HL-60 (cell line): Measurements from ENCODE around the gene NAV2.

Source experiments
- DNase-seq, 2 experiments: peaks; one replicate each; pipeline ENCODE4 v3.0.0-alpha.2; 2010 to 2020; ENCODE audit warnings: low read depth in 1 of 2, low spot score in 1 of 2
- H3K27ac ChIP-seq: fragments of 250-450 bp; sonication (Bioruptor Pico); replicated peaks from 2 replicates; pipeline ENCODE4 v1.5.1; 2020; ENCODE audit warnings: mild to moderate bottlenecking, moderate library complexity
- H3K27me3 ChIP-seq: fragments of 250-450 bp; sonication (Bioruptor Pico); 2 replicates; pipeline ENCODE4 v1.5.1; 2021; ENCODE audit warnings: mild to moderate bottlenecking, moderate library complexity; ENCODE audit not compliant: insufficient read depth, poor library complexity, severe bottlenecking
- H3K4me3 ChIP-seq: replicated peaks from 2 replicates; pipeline ENCODE4 v1.5.1; 2011; ENCODE audit warnings: mild to moderate bottlenecking, control low read depth, low read length; ENCODE audit not compliant: insufficient read depth
- CTCF ChIP-seq: IDR thresholded peaks from one replicate; pipeline ENCODE4 v1.5.1; 2011; ENCODE audit warnings: low read length, control low read depth, inconsistent platforms; ENCODE audit not compliant: insufficient read depth
- GABPA ChIP-seq: IDR thresholded peaks from 2 replicates; pipeline ENCODE4 v1.6.1; 2012; ENCODE audit warnings: low read depth
- POLR2AphosphoS5 ChIP-seq: IDR thresholded peaks from 2 replicates; pipeline ENCODE4 v1.6.1; 2012; ENCODE audit warnings: low read depth
- REST ChIP-seq: IDR thresholded peaks from 2 replicates; pipeline ENCODE4 v1.6.1; 2012; ENCODE audit warnings: low read depth; ENCODE audit not compliant: insufficient replicate concordance
- SPI1 ChIP-seq: IDR thresholded peaks from 2 replicates; pipeline ENCODE4 v1.6.1; 2012; ENCODE audit warnings: low read depth, mild to moderate bottlenecking, borderline replicate concordance

Gene NAV2

GRCh38 chr11:20017320-20017719 lies 304.7 kb downstream of the NAV2 start:
- no peak for DNase-seq
- no peak overlapping the region for H3K4me3 ChIP-seq

GRCh38 chr11:20020198-20020597 lies 307.6 kb downstream of the NAV2 start:
- TF ChIP-seq REST (no peak), SPI1 (no peak), POLR2AphosphoS5 (no peak), GABPA (no peak), CTCF (no peak)

More at GRCh38 chr11:20017320-20017719, 304.7 kb downstream of the NAV2 start:
- Histone ChIP-seq H3K27me3 (no peaks in the 10 kb centered on the region), H3K27ac (no peak overlapping the region)
- TF ChIP-seq POLR2AphosphoS5, result no peak

GRCh38 chr11:20020716-20021115 lies 308.1 kb downstream of the NAV2 start:
- DNase-seq, result no peak
- Histone ChIP-seq H3K27ac (no peak overlapping the region), H3K27me3 (no peaks in the 10 kb centered on the region), H3K4me3 (no peak overlapping the region)
- TF ChIP-seq SPI1 (no peak), POLR2AphosphoS5 (no peak), CTCF (no peak), GABPA (no peak), REST (no peak)

More at GRCh38 chr11:20020198-20020597, 307.6 kb downstream of the NAV2 start:
- Histone ChIP-seq H3K4me3 (no peak overlapping the region), H3K27me3 (no peaks in the 10 kb centered on the region), H3K27ac (no peak overlapping the region)
- DNase-seq, result no peak

- DNase-seq, result no peak
- TF ChIP-seq POLR2AphosphoS5 (no peak), GABPA (no peak), REST (no peak), CTCF (no peak), SPI1 (no peak)
- Histone ChIP-seq H3K27ac (no peak overlapping the region), H3K4me3 (no peak overlapping the region), H3K27me3 (no peaks in the 10 kb centered on the region)
Measured at GRCh38 chr11:20021212-20021611, 308.6 kb downstream of the NAV2 start.
